OCI-LY3 (cell line): Measurements from ENCODE around the gene PLAAT2.

Source experiments
- EZH2phosphoT487 ChIP-seq: fragments of 200-600 bp; shearing (Covaris generic); IDR thresholded peaks from 2 replicates; pipeline ENCODE4 v1.6.1; 2018; ENCODE audit warnings: antibody characterized with exemption, mixed run types, low read depth
- TF ChIP-seq, protein P1 (sequence below): fragments of 200-600, 300-600 bp; sonication (generic); IDR thresholded peaks from 2 replicates; pipeline ENCODE4 v1.5.1; 2014; ENCODE audit warnings: antibody characterized with exemption, low read length, low read depth

DNA sequence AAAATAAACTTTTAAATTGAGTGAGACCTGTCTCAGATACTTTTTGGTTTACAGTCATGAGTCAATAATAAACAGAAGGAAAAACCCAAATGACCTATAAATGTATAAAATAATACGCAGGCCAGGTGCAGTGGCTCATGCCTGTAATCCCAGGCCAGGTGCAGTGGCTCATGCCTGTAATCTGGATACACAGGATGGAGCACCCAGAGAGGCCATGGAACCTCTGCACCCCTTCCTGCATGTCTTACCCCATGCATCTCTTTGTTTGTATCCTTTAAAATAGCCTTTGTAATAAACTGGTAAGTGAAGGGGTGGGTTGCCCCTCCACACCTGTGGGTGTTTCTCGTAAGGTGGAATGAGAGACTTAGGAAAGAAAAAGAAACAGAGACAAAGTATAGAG is 35.5 kb downstream of the PLAAT2 start:
- TF ChIP-seq, protein P1, sequence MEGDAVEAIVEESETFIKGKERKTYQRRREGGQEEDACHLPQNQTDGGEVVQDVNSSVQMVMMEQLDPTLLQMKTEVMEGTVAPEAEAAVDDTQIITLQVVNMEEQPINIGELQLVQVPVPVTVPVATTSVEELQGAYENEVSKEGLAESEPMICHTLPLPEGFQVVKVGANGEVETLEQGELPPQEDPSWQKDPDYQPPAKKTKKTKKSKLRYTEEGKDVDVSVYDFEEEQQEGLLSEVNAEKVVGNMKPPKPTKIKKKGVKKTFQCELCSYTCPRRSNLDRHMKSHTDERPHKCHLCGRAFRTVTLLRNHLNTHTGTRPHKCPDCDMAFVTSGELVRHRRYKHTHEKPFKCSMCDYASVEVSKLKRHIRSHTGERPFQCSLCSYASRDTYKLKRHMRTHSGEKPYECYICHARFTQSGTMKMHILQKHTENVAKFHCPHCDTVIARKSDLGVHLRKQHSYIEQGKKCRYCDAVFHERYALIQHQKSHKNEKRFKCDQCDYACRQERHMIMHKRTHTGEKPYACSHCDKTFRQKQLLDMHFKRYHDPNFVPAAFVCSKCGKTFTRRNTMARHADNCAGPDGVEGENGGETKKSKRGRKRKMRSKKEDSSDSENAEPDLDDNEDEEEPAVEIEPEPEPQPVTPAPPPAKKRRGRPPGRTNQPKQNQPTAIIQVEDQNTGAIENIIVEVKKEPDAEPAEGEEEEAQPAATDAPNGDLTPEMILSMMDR: no peak
- TF ChIP-seq EZH2phosphoT487: no peak
